ENCODE results near the gene LARGE2. TPM values are rescaled to one million over a fixed set of nuclear protein-coding genes. Genes with fewer than 3 reads are reported as not detected.

The LARGE2 gene
- total and polyA plus RNA-seq, 10 donors: 2.5 to 18.8 (median 6.2) TPM

DNA sequence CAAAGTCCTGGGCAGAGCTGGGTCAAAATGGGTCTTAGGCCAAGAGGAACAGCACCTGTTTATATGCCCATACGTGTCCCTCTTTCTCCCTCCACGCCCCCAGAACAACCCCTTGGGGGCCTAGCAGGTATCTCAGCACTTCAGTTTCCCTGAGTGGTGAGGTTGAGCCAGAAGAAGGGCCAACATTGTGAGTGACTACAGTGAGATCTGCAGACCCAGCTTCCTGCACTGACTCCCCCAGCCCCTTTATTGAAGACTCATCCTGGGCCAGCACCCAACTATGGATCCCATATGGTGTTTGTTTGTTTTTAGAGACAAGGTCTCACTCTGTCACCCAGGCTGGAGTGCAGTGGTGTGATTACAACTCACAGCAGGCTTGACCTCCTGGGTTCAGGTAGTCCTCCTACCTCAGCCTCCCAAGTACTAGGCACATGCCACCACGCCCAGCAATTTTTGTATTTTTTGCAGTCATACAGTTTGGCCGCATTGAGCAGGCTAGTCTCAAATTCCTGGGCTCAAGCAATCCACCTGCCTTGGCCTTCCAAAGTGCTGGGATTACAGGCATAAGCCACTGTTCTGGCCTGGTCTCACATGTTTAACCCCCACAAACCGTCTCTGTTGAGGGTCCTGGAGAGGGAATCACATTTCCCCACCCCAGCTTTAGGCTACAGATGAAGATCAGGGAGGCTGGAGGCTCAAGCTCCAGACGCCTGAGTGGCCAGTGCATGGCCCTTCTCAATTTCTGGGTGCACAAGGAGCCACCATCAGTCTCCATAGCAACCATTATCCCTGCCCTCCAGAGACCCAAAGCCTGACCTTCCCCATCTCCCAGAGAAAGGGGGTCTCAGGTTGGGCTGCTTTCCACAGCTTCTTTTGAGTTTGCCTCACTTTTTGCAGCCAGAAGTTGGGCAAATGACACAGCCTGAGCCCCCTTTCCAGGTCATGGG, 1.7 kb upstream of the LARGE2 start:
- Histone ChIP-seq H3K9me3 (no peaks in the 10 kb centered on the region), H3K36me3 (peaks cover 0 to 6% (median under 1%) of the 10 kb centered on the region in 6 donors), H3K27me3 (replicated peaks in 1 of 7) (peaks cover 0 to 48% (median 20%) of the 10 kb centered on the region in 7 donors), H3K27ac (peak overlapping the region in 1 of 8 donors; percentile 96), H3K4me3 (no peak overlapping the region), H3K4me1 (peaks cover 20 to 80% (median 47%) of the 10 kb centered on the region in 6 donors)
- intact Hi-C loops (cut with DNase I; ENCODE audit: low total_unique reads): no loop called here
- TF ChIP-seq POLR2A (IDR thresholded peaks at IDR 0.05) (no peak), POLR2AphosphoS5 (IDR thresholded peaks at IDR 0.05) (no peak)
- TF ChIP-seq, protein P1, sequence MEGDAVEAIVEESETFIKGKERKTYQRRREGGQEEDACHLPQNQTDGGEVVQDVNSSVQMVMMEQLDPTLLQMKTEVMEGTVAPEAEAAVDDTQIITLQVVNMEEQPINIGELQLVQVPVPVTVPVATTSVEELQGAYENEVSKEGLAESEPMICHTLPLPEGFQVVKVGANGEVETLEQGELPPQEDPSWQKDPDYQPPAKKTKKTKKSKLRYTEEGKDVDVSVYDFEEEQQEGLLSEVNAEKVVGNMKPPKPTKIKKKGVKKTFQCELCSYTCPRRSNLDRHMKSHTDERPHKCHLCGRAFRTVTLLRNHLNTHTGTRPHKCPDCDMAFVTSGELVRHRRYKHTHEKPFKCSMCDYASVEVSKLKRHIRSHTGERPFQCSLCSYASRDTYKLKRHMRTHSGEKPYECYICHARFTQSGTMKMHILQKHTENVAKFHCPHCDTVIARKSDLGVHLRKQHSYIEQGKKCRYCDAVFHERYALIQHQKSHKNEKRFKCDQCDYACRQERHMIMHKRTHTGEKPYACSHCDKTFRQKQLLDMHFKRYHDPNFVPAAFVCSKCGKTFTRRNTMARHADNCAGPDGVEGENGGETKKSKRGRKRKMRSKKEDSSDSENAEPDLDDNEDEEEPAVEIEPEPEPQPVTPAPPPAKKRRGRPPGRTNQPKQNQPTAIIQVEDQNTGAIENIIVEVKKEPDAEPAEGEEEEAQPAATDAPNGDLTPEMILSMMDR (IDR thresholded peaks at IDR 0.05 in 8 of 11, conservative IDR thresholded peaks at IDR 0.05 in 3 of 11): no peak
- DNase-seq: peak; percentile 58
- WGBS, 5 donors: 92 to 95% (median 92%) methylated on average over 6 of the region's 6 CpGs

DNA sequence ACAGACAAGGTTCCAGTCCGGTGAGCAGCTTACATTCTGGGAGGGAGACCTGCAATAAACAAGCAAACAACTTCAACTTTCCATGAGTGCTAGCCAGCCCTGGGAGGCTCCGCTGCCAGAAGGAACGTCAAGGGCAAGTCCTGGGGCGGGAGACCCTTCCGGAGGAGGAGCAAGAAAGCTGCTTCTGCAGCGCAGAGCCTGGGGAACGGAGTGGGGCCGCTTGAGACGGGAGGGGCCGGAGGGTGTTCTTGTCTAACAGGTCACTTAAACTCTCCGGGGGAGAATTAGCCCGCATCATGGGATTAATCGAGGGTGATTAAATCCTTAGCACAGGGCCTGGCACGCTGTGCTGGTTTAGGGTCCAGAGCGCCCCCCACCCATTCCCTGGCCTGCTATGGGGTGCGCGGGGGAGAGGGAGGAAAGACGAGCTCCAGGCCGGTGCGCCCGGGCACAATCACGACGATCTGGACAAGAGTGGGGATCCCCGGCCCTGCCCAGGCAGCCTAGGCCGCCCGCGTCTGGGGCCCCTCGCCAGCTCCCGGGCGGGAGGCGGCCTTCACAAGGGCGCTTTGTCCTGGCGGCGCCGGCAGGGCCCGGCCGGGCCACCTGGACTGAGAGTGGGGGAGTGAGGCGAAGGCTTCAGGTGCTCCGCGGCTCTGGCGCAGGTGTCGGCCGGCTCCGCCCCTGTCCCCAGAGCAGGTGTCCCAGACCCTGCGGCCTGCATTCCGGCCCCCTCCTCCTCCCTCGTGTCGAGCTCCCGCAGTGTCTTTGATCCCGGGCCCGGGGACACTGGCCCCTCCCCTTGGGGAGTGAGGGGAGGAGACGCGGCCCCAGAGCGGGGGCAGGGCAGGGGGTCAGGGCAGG, 663 bp upstream of the LARGE2 start:
- DNase-seq: no peak
- Histone ChIP-seq H3K4me3 (peak overlapping the region; percentile 33 to 76 (median 49)), H3K36me3 (no peaks in the 10 kb centered on the region), H3K9me3 (no peaks in the 10 kb centered on the region), H3K27ac (peak overlapping the region in 4 of 8 donors; percentile 63 to 79 (median 70)), H3K4me1 (peaks cover 14 to 73% (median 37%) of the 10 kb centered on the region in 6 donors), H3K27me3 (replicated peaks in 1 of 7) (peaks cover 0 to 52% (median 20%) of the 10 kb centered on the region in 7 donors)
- TF ChIP-seq, protein P1 (IDR thresholded peaks at IDR 0.05 in 8 of 11, conservative IDR thresholded peaks at IDR 0.05 in 3 of 11): no peak
- no peak for TF ChIP-seq POLR2A (IDR thresholded peaks at IDR 0.05)
- TF ChIP-seq POLR2AphosphoS5 (IDR thresholded peaks at IDR 0.05): no peak
- intact Hi-C loops (cut with DNase I; ENCODE audit: low total_unique reads): no loop called here
- WGBS, 5 donors: 41 to 72% (median 45%) methylated on average over 21 to 54 of the region's 54 CpGs

DNA sequence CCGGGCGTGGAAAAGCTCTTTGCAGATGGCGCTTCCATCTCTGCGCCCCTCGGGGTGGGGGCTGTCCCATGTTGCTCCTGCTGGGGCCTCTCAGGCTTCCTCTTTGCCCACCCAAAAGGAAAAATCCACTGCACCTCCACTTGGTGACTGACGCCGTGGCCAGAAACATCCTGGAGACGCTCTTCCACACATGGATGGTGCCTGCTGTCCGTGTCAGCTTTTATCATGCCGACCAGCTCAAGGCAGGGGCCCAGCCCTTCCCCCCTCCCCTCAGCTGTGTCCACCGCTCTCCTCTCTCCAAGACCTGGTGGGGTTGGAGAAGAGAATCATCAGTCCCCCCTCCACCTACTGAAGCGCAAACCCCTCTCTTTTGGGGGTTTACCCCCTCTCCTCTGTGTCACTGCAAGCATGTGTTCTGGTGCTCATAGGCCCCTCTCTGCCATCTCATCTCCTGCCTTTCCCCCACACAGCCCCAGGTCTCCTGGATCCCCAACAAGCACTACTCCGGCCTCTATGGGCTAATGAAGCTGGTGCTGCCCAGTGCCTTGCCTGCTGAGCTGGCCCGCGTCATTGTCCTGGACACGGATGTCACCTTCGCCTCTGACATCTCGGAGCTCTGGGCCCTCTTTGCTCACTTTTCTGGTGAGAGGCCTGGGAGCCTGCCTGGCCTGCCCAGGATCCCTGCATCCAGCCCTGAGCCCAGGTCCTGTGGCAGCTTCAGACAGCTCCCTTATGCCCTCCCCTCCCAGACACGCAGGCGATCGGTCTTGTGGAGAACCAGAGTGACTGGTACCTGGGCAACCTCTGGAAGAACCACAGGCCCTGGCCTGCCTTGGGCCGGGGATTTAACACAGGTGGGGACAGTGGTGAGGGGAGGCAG, 1.8 kb downstream of the LARGE2 start:
- DNase-seq: peak; percentile 71
- no peak overlapping the region for H3K4me3 ChIP-seq
- H3K27ac ChIP-seq: peak overlapping the region in 1 of 8 donors; percentile 41
- peaks cover 5 to 80% (median 34%) of the 10 kb centered on the region in 6 donors for H3K4me1 ChIP-seq
- no peaks in the 10 kb centered on the region for H3K9me3 ChIP-seq
- TF ChIP-seq POLR2AphosphoS5 (IDR thresholded peaks at IDR 0.05) (no peak), POLR2A (IDR thresholded peaks at IDR 0.05) (no peak)
- TF ChIP-seq, protein P1 (IDR thresholded peaks at IDR 0.05 in 8 of 11, conservative IDR thresholded peaks at IDR 0.05 in 3 of 11): no peak
- H3K36me3 ChIP-seq: no peaks in the 10 kb centered on the region
- peaks cover 0 to 52% (median 20%) of the 10 kb centered on the region in 7 donors for H3K27me3 ChIP-seq (replicated peaks in 1 of 7)
- 67 to 79% (median 70%) methylated on average over 17 to 22 of the region's 22 CpGs for WGBS, 5 donors
- intact Hi-C loops (cut with DNase I; ENCODE audit: low total_unique reads): no loop called here
